Right lobe of liver (tissue), 4 donors: Measurements from ENCODE around the gene NUDT1.

Experiments
- CTCF ChIP-seq, 4 donors: fragments of 200-600 bp in 3 of 4; fragments of 450-650 bp in 1 of 4; IDR thresholded peaks; one replicate each; pipeline versions ENCODE4 v1.5.1 to v1.8.0; 2016 to 2022; ENCODE audit warnings: antibody characterized with exemption in 4 of 4, mild to moderate bottlenecking in 2 of 4
- POLR2A ChIP-seq: fragments of 450-650 bp; IDR thresholded peaks from one replicate; pipeline ENCODE4 v1.6.1; 2017; ENCODE audit warnings: antibody characterized with exemption, mild to moderate bottlenecking
- donor health status: DM: no; HTN: no; CAD: no.
- donor health status: DM: no; HTN: no; CAD: no.
- donor health status: DM: no; HTN: yes; CAD: no.

- TF ChIP-seq POLR2A = no peak
- no peak for TF ChIP-seq CTCF (IDR thresholded peaks at IDR 0.05)
Observed at GRCh38 chr7:2260820-2261219, 18.8 kb downstream of the NUDT1 start.
